ENCODE measurements around the gene TRIM13. TPM values are rescaled to one million over a fixed set of nuclear protein-coding genes. Genes with fewer than 3 reads are reported as not detected.

TRIM13 gene
- total and polyA plus RNA-seq, 5 experiments from 2014 or later, result 7.3 to 21.0 (median 8.5) TPM

DNA sequence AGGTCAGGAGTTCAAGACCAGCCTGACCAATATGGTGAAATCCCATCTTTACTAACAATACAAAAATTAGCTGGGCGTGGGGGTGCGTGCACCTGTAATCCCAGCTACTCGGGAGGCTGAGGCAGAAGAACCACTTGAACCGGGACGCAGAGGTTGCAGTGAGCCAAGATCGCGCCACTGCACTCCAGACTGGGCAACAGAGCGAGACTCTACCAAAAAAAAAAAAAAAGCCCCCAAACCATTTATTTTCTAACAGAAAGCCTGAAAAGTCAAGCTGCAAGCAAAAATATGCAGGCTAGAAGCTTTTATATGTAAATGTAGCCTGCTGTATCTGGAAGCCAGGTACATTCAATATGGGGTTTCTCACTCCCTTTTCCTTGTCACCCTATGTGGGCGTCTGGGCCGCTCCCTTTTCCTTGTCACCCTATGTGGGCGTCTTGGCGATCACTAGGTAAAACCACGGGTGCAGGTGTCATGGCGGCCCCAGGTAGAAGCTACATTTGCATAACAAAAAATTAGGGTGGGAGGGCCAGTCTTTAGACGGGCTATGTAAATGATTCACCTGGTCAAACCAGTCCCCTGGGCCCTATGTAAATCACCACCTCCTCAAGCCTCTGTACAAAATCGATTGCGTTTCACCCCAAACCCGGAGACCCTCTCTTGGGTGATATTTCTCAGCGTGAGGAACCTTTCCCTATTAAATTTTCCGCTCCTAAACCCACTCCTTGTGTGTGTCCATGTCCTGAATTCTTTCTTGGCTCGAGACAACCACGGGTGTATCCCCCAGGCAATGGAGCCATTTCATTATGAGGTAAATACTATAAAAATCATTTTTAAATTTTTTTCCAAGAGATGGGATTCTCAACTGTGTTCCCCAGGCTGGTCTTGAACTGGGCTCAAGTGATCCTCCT, 2.1 kb downstream of the TRIM13 start:
- ATAC-seq, result no peak
- Mint-ChIP-seq H3K4me1 (peaks cover 8 to 70% (median 46%) of the 10 kb centered on the region in 4 donors), H3K9me3 (no peaks in the 10 kb centered on the region), H3K36me3 (peaks cover 0 to 55% (median 6%) of the 10 kb centered on the region in 3 donors), H3K27ac (peak overlapping the region in 2 of 10 donors; percentile 29 to 84), H3K4me3 (peak overlapping the region in 9 of 10 donors; percentile 15 to 90 (median 83)), H3K27me3 (no peaks in the 10 kb centered on the region)
- POLR2A ChIA-PET, result interaction anchor here (0.6 to 2.7 kb wide), 5 partner anchors 14 to 894 kb away, joined by 3 to 61 read pairs (median 9); no protein-coding TSS in a partner anchor
- no peak for DNase-seq

DNA sequence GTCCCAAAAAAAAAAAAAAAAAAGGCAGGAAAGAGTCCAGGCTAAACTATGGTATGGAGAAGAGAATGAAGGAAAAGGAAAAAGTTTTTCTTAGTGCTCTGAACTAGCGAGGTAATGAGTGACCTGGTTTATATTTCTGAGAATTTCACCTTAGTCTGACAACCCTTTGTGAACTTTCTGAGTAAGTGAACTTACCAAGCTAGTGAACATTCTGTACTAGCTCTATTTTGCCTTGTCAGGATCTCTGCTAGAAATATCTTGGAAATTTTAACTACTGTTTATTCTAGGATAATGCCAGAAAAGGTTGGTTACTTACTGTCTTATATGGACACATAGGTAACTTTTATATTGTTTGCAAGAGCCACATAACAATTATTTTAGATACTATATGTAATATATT, 4.4 kb downstream of the TRIM13 start:
- Mint-ChIP-seq H3K36me3 (peaks cover 0 to 70% (median 10%) of the 10 kb centered on the region in 3 donors), H3K27ac (no peak overlapping the region), H3K27me3 (no peaks in the 10 kb centered on the region), H3K4me1 (peaks cover 9 to 78% (median 48%) of the 10 kb centered on the region in 4 donors), H3K4me3 (peak overlapping the region in 1 of 10 donors; percentile 14), H3K9me3 (no peaks in the 10 kb centered on the region)
- ATAC-seq, result no peak
- POLR2A ChIA-PET, result interaction anchor here (0.7 kb wide), 1 partner anchor 1122 kb away, joined by 3 read pairs; no protein-coding TSS in a partner anchor
- no peak for DNase-seq

DNA sequence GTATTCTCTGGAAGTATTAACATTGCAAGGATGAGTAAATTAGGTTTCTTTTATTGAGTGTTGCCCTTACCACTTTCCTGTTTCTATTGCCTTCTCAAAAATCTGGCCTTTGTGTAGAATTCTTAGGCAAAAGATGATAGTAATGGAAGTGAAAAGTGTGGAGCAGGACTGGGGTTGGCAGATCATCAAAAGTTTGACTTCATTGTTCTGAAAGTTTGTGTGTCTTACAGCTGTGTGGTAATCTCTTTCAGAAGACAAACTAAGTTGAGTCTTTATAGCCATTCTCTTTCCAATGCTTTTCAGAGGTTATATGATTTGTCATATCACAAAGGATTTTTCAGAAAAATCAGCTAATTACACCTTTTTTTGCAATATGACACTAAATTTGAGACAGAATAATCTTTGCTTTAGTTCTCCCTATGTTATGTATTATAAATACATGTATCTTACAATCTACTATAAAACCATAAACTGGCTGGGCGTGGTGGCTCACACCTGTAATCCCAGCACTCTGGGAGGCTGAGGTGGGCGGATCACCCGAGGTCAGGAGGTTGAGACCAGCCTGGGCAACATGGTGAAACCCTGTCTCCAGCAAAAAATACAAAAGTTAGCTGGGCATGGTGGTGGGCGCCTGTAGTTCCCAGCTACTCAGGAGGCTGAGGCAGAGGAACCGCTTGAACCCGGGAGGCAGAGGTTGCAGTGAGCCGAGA, 9.7 kb downstream of the TRIM13 start:
- POLR2A ChIA-PET, result no interaction called here
- H3K4me1 Mint-ChIP-seq, result peaks cover 3 to 47% (median 33%) of the 10 kb centered on the region in 4 donors
- no peaks in the 10 kb centered on the region for H3K9me3 Mint-ChIP-seq
- no peak overlapping the region for H3K4me3 Mint-ChIP-seq
- H3K27me3 Mint-ChIP-seq, result no peaks in the 10 kb centered on the region
- peak overlapping the region in 5 of 10 donors; percentile 7 to 81 (median 35) for H3K27ac Mint-ChIP-seq
- DNase-seq (no peak), ATAC-seq (no peak)
- H3K36me3 Mint-ChIP-seq, result peaks cover 0 to 62% (median 28%) of the 10 kb centered on the region in 3 donors

DNA sequence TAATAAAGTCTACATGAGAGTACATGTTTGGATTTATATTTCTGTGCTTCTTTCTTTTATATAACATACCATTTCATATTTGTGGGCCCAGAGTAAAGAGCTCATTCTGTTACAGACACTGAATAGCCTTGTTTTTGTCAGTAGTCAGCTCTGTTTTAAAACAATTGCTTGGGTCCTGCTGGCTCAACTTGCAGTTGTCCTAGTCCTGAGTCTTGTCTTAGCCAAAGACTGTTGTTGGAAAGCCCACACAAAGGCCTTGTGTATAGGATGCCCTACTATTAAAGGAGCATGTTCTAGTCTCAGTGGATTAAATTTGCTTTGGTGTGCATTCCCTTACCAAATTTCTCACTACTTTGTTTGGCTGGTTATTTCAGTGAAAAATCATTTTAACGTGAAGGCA, 14.6 kb downstream of the TRIM13 start:
- POLR2A ChIA-PET, result no interaction called here
- Mint-ChIP-seq H3K36me3 (peaks cover 15 to 54% (median 48%) of the 10 kb centered on the region in 3 donors), H3K27ac (peak overlapping the region in 5 of 10 donors; percentile 10 to 33 (median 23)), H3K27me3 (no peaks in the 10 kb centered on the region), H3K4me3 (no peak overlapping the region), H3K9me3 (no peaks in the 10 kb centered on the region), H3K4me1 (peaks cover 5 to 41% (median 34%) of the 10 kb centered on the region in 4 donors)
- DNase-seq, result no peak
- no peak for ATAC-seq

DNA sequence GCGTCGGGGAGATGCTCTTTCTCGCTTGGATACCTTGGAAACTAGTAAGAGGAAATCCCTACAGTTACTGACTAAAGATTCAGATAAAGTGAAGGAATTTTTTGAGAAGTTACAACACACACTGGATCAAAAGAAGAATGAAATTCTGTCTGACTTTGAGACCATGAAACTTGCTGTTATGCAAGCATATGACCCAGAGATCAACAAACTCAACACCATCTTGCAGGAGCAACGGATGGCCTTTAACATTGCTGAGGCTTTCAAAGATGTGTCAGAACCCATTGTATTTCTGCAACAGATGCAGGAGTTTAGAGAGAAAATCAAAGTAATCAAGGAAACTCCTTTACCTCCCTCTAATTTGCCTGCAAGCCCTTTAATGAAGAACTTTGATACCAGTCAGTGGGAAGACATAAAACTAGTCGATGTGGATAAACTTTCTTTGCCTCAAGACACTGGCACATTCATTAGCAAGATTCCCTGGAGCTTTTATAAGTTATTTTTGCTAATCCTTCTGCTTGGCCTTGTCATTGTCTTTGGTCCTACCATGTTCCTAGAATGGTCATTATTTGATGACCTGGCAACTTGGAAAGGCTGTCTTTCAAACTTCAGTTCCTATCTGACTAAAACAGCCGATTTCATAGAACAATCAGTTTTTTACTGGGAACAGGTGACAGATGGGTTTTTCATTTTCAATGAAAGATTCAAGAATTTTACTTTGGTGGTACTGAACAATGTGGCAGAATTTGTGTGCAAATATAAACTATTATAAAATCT, 15.7 kb downstream of the TRIM13 start:
- ATAC-seq (no peak), DNase-seq (no peak)
- H3K36me3 Mint-ChIP-seq, result peaks cover 15 to 51% (median 46%) of the 10 kb centered on the region in 3 donors
- no peak overlapping the region for H3K4me3 Mint-ChIP-seq
- H3K27ac Mint-ChIP-seq, result peak overlapping the region in 6 of 10 donors; percentile 7 to 68 (median 29)
- H3K9me3 Mint-ChIP-seq, result no peaks in the 10 kb centered on the region
- H3K4me1 Mint-ChIP-seq, result peaks cover 4 to 42% (median 33%) of the 10 kb centered on the region in 4 donors
- H3K27me3 Mint-ChIP-seq, result no peaks in the 10 kb centered on the region
- POLR2A ChIA-PET, result no interaction called here

DNA sequence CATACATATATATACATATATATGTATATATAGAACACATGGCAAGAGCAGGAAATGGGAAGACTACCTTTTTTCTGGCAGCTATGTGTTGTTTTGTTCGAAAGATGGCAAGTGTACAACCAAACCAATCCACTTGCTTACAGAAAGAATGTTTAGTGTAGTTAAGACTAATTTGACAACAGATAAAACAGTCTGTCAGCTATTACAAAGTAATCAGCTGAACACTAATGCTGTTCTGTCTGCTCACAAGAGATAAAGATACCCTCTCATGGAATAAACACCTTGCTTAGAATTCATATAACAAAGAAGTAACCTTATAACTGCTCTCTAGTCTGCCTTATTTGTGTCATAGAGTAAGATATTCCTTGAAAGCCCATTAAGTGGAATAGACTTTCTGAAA, 17.5 kb downstream of the TRIM13 start:
- ATAC-seq (no peak), DNase-seq (no peak)
- peaks cover 0 to 3% (median 0%) of the 10 kb centered on the region in 9 donors for H3K9me3 Mint-ChIP-seq
- POLR2A ChIA-PET, result no interaction called here
- H3K4me3 Mint-ChIP-seq, result no peak overlapping the region
- peaks cover 7 to 47% (median 32%) of the 10 kb centered on the region in 4 donors for H3K4me1 Mint-ChIP-seq
- no peaks in the 10 kb centered on the region for H3K27me3 Mint-ChIP-seq
- peaks cover 20 to 55% (median 53%) of the 10 kb centered on the region in 3 donors for H3K36me3 Mint-ChIP-seq
- peak overlapping the region in 1 of 10 donors; percentile 49 for H3K27ac Mint-ChIP-seq

DNA sequence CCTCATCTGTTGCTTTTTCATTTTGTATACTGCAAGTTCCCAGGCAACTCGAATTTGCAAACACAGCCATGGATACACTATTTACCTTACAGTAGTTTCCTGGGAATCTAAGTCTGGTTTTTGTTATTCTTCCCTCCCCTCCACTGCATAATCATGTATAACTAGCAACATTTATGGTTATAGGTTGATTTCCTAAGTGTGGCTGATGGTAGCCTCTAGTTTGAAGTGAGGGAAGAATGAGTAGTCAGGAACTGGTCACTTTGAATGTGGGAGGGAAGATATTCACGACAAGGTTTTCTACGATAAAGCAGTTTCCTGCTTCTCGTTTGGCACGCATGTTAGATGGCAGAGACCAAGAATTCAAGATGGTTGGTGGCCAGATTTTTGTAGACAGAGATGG, 18.4 kb downstream of the TRIM13 start, which contains the start of gene KCNRG:
TSS of gene KCNRG (plus strand) at position 187 of the 400 bp plus-strand sequence. CDS start at position 237, 50 bp downstream.
- H3K36me3 Mint-ChIP-seq, result peaks cover 20 to 55% (median 52%) of the 10 kb centered on the region in 3 donors
- H3K4me1 Mint-ChIP-seq, result peaks cover 7 to 45% (median 30%) of the 10 kb centered on the region in 4 donors
- H3K27ac Mint-ChIP-seq, result peak within 1 kb of the TSS in 6 of 10 donors; percentile 1 to 75 (median 55)
- H3K27me3 Mint-ChIP-seq, result no peaks in the 10 kb centered on the region
- ATAC-seq (no peak), DNase-seq (no peak)
- H3K4me3 Mint-ChIP-seq, result no peak within 1 kb of the TSS
- POLR2A ChIA-PET, result no interaction called here
- peaks cover 0 to 3% (median 0%) of the 10 kb centered on the region in 9 donors for H3K9me3 Mint-ChIP-seq

DNA sequence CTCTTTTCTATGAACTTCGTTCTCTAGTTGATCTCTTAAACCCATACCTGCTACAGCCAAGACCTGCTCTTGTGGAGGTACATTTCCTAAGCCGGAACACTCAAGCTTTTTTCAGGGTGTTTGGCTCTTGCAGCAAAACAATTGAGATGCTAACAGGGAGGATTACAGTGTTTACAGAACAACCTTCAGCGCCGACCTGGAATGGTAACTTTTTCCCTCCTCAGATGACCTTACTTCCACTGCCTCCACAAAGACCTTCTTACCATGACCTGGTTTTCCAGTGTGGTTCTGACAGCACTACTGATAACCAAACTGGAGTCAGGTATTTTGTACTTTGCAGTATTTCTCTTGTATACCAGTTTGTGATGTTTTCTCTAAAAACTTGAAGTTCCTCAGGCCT, 18.9 kb downstream of the TRIM13 start:
- Mint-ChIP-seq H3K4me1 (peaks cover 7 to 41% (median 29%) of the 10 kb centered on the region in 4 donors), H3K36me3 (peaks cover 20 to 54% (median 51%) of the 10 kb centered on the region in 3 donors), H3K4me3 (no peak overlapping the region), H3K27ac (peak overlapping the region in 4 of 10 donors; percentile 1 to 75 (median 42)), H3K9me3 (peaks cover 0 to 3% (median 0%) of the 10 kb centered on the region in 9 donors), H3K27me3 (no peaks in the 10 kb centered on the region)
- POLR2A ChIA-PET, result no interaction called here
- no peak for ATAC-seq
- DNase-seq, result no peak

DNA sequence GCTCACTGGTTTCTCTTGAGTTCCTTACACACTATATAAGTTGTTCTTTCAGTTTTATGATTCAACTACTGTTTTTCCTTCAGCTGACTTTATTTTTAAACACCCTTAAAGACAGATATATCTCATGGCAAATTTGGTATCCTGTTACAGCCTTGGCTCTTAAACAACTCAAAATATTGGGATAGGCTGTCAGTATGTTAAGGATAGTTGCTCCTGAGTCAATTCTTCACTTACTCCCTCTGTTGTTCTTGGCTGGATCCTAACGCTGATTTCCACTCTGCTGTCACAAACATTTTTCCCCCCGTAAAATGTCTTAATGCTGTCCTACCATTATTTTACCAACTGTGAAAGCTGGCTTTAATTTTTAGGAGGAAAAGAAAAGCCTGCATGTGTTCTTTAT, 19.6 kb downstream of the TRIM13 start:
- peaks cover 20 to 47% (median 45%) of the 10 kb centered on the region in 3 donors for H3K36me3 Mint-ChIP-seq
- ATAC-seq (no peak), DNase-seq (no peak)
- H3K9me3 Mint-ChIP-seq, result peaks cover 0 to 3% (median 0%) of the 10 kb centered on the region in 9 donors
- peak overlapping the region in 2 of 10 donors; percentile 7 to 61 for H3K27ac Mint-ChIP-seq
- H3K4me3 Mint-ChIP-seq, result no peak overlapping the region
- POLR2A ChIA-PET, result no interaction called here
- H3K4me1 Mint-ChIP-seq, result peaks cover 7 to 37% (median 27%) of the 10 kb centered on the region in 4 donors
- no peaks in the 10 kb centered on the region for H3K27me3 Mint-ChIP-seq

DNA sequence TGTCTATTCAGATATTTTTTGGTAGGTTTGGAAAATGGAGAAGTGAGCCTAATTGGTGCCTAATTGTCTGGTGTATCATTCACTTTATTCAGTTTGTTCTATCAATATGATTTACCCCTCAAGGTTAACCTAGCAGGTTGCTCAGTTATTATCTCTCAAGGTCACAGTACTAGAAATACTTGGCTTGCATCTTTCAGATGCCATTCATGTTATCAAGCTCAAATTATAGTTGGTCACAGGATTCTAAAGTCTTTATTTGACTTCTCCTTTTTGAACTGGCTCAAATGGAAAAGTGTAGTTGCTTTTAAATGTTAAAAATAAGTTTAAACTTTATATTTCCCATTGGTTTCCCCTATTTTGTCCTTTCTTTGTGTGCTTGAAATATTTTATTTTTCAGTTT, 21.0 kb downstream of the TRIM13 start:
- Mint-ChIP-seq H3K4me1 (peaks cover 5 to 35% (median 23%) of the 10 kb centered on the region in 4 donors), H3K27me3 (no peaks in the 10 kb centered on the region), H3K4me3 (no peak overlapping the region), H3K36me3 (peaks cover 10 to 33% (median 31%) of the 10 kb centered on the region in 3 donors), H3K9me3 (peaks cover 0 to 3% (median 0%) of the 10 kb centered on the region in 9 donors), H3K27ac (peak overlapping the region in 1 of 10 donors; percentile 83)
- POLR2A ChIA-PET, result no interaction called here
- ATAC-seq (no peak), DNase-seq (no peak)

DNA sequence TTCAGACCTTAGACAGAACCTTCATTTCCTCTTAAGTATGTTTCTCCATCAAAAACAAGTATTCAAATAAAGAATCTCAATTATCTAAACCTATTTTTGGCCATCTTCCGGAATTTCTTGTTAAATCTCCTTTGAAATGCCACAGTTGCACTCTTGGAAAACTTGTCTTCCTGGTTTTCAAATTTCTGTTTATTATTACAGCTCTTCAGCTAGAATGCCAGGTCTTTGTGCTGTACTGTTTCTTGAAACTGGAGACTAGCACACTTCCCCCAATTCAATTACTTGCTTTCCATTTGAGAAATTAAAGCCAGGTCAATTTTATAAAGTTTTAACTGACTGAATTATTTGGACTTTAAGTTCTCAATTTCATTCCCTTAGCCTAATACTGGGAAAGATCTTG, 28.6 kb downstream of the TRIM13 start:
- Mint-ChIP-seq H3K27ac (no peak overlapping the region), H3K4me1 (peaks cover 0 to 9% (median 0%) of the 10 kb centered on the region in 4 donors), H3K27me3 (no peaks in the 10 kb centered on the region), H3K9me3 (no peaks in the 10 kb centered on the region), H3K36me3 (peaks cover 0 to 6% (median 2%) of the 10 kb centered on the region in 3 donors), H3K4me3 (no peak overlapping the region)
- DNase-seq (no peak), ATAC-seq (no peak)
- POLR2A ChIA-PET, result no interaction called here
